PC-3 (cell line): Measurements from ENCODE around the gene SOX4. TPM values are rescaled to one million over a fixed set of nuclear protein-coding genes. Genes with fewer than 3 reads are reported as not detected.

Source experiments
- ATAC-seq: fragments of 200-7000 bp; cut with Tn5 transposase; 2 replicates; pipeline ENCODE4 v1.9.1; 2020; ENCODE audit warnings: mild to moderate bottlenecking, moderate library complexity
- BruUV-seq: library from RNA; stranded (reverse); fragments of 400-500 nt; replicated peaks from 2 replicates; lab custom pipeline; 2021; lab: Mats Ljungman, UMichigan
- CTCF ChIA-PET: fragments of 300-600 bp; sonication (Branson Sonifier 250); formaldehyde crosslinking; loops from one replicate; lab custom pipeline; 2022; ENCODE audit warnings: antibody characterized with exemption; lab: Charles Lee
- POLR2A ChIA-PET: fragments of 300-600 bp; sonication (Branson Sonifier 250); formaldehyde crosslinking; loops from one replicate; lab custom pipeline; 2022; ENCODE audit warnings: antibody characterized with exemption; ENCODE audit not compliant: unreplicated experiment; lab: Charles Lee
- DNase-seq: peaks from one replicate; pipeline ENCODE4 v3.0.0-alpha.2; 2015
- H2AFZ ChIP-seq: fragments of 300-600 bp; sonication (generic); 2 replicates; pipeline ENCODE4 v1.6.0; 2016; ENCODE audit warnings: antibody characterized with exemption, low read length
- H3F3A ChIP-seq: fragments of 300-600 bp; sonication (generic); one replicate; pipeline ENCODE4 v1.6.0; 2017; ENCODE audit warnings: antibody characterized with exemption, low read length, control low read depth, mild to moderate bottlenecking; ENCODE audit not compliant: unreplicated experiment
- H3K27ac ChIP-seq: fragments of 300-600 bp; sonication (generic); 2 replicates; pipeline ENCODE4 v1.5.1; 2016; ENCODE audit warnings: mild to moderate bottlenecking, low read length
- H3K27me3 ChIP-seq: fragments of 300-600 bp; sonication (generic); 2 replicates; pipeline ENCODE4 v1.6.1; 2016; ENCODE audit warnings: low read length, mixed read lengths
- H3K36me3 ChIP-seq: fragments of 300-600 bp; sonication (generic); 2 replicates; pipeline ENCODE4 v1.6.1; 2016; ENCODE audit warnings: low read depth, mixed run types, low read length, mixed read lengths
- H3K4me1 ChIP-seq: fragments of 300-600 bp; sonication (generic); 2 replicates; pipeline ENCODE4 v1.5.1; 2016; ENCODE audit warnings: low read length; ENCODE audit not compliant: insufficient read depth
- H3K4me2 ChIP-seq: fragments of 300-600 bp; sonication (generic); 2 replicates; pipeline ENCODE4 v1.6.0; 2016; ENCODE audit warnings: low read length
- H3K4me3 ChIP-seq: fragments of 300-600 bp; sonication (generic); 2 replicates; pipeline ENCODE4 v1.5.1; 2016; ENCODE audit warnings: mild to moderate bottlenecking, low read length, mixed read lengths
- H3K79me2 ChIP-seq: fragments of 300-600 bp; sonication (generic); 2 replicates; pipeline ENCODE4 v1.6.1; 2017; ENCODE audit warnings: low read length, mixed read lengths
- H3K9ac ChIP-seq: fragments of 300-600 bp; sonication (generic); 2 replicates; pipeline ENCODE4 v1.6.0; 2016; ENCODE audit warnings: mild to moderate bottlenecking, low read length
- H3K9me2 ChIP-seq: fragments of 300-600 bp; sonication (generic); replicated peaks from 2 replicates; pipeline ENCODE4 v1.6.1; 2016; ENCODE audit warnings: mixed run types, low read length, mixed read lengths
- H3K9me3 ChIP-seq: fragments of 300-600 bp; sonication (generic); 2 replicates; pipeline ENCODE4 v1.6.1; 2016; ENCODE audit warnings: low read length, mixed read lengths
- H4K20me1 ChIP-seq: fragments of 300-600 bp; sonication (generic); 2 replicates; pipeline ENCODE4 v1.6.1; 2016; ENCODE audit warnings: low read length, mixed read lengths
- CTCF ChIP-seq: fragments of 300-600 bp; sonication (generic); conservative IDR thresholded peaks from 2 replicates; pipeline ENCODE4 v1.5.1; 2017; ENCODE audit warnings: antibody characterized with exemption, low read depth, mild to moderate bottlenecking, low read length
- EZH2 ChIP-seq: fragments of 300-600 bp; sonication (generic); IDR thresholded peaks from one replicate; pipeline ENCODE4 v1.6.1; 2017; ENCODE audit warnings: antibody characterized with exemption, mild to moderate bottlenecking, low read length; ENCODE audit not compliant: unreplicated experiment
- EZH2phosphoT487 ChIP-seq: fragments of 300-600 bp; sonication (generic); IDR thresholded peaks from 2 replicates; pipeline ENCODE4 v1.6.1; 2018; ENCODE audit warnings: mild to moderate bottlenecking, antibody characterized with exemption, low read length, borderline replicate concordance
- intact Hi-C: fragments of 100-400 bp; cut with micrococcal nuclease; formaldehyde crosslinking; loops from 2 replicates; pipeline ENCODE4 v1.9.0; 2023
- total RNA-seq: library from RNA; depleted of rRNA; stranded (reverse); fragments of >200 nt; gene quantifications from 2 replicates; pipeline ENCODE4 v1.2.3, GENCODE V29; 2014

SOX4 gene
- total RNA-seq, 1 experiment from 2014 or later, result 46.1 TPM

- Histone ChIP-seq H3K4me3 (peak overlapping the region; percentile 92), H3K9me3 (no peaks in the 10 kb centered on the region), H3K4me1 (peaks cover 26% of the 10 kb centered on the region), H3K27me3 (no peaks in the 10 kb centered on the region), H3K36me3 (no peaks in the 10 kb centered on the region), H4K20me1 (no peaks in the 10 kb centered on the region), H3K9me2 (no peaks in the 10 kb centered on the region), H3K4me2 (peak overlapping the region; percentile 97), H3F3A (no peaks in the 10 kb centered on the region), H3K79me2 (peaks cover 10% of the 10 kb centered on the region; the same call in 1 of the 2 replicates), H3K27ac (peak overlapping the region; percentile 85), H2AFZ (peak overlapping the region; percentile 88), H3K9ac (peak overlapping the region; percentile 86)
- no peak for TF ChIP-seq EZH2
- TF ChIP-seq EZH2phosphoT487, result no peak
- TF ChIP-seq CTCF, result no peak
- ChIA-PET CTCF (interaction anchor here (0.6 to 1.2 kb wide), 8 partner anchors 83 to 1024 kb away, joined by 4 to 12 read pairs (median 6); no protein-coding TSS in a partner anchor), POLR2A (interaction anchor here (0.5 to 2.0 kb wide), 8 partner anchors 253 to 712 kb away, joined by 3 to 23 read pairs (median 4); no protein-coding TSS in a partner anchor)
- DNase-seq (peak; percentile 54), ATAC-seq (peak; percentile 37)
- no TSS peak for BruUV-seq
- intact Hi-C loops, result loop anchor here (1.0 to 10.0 kb wide), 6 partner anchors 31 to 477 kb away; no protein-coding TSS in a partner anchor
These were observed 5.5 kb upstream of the SOX4 start for GRCh38 chr6:21587961-21588480.

GRCh38 chr6:21588481-21589351 lies 4.8 kb upstream of the SOX4 start:
- Histone ChIP-seq H3K9ac (peak overlapping the region; percentile 86), H3K4me2 (peak overlapping the region; percentile 97), H3K9me2 (no peaks in the 10 kb centered on the region), H3K79me2 (peaks cover 12% of the 10 kb centered on the region), H3K36me3 (no peaks in the 10 kb centered on the region), H3K4me1 (peaks cover 29% of the 10 kb centered on the region), H3K27me3 (no peaks in the 10 kb centered on the region), H3K27ac (peak overlapping the region; percentile 85), H2AFZ (peak overlapping the region; percentile 88), H3K9me3 (no peaks in the 10 kb centered on the region), H4K20me1 (no peaks in the 10 kb centered on the region), H3F3A (no peaks in the 10 kb centered on the region), H3K4me3 (peak overlapping the region; percentile 92)
- BruUV-seq, result TSS peak; percentile 67
- ATAC-seq (peak; percentile 23), DNase-seq (peak; percentile 73)
- ChIA-PET POLR2A (interaction anchor here (0.5 to 2.0 kb wide), 9 partner anchors 253 to 909 kb away, joined by 3 to 23 read pairs (median 4); no protein-coding TSS in a partner anchor), CTCF (interaction anchor here (0.6 to 1.5 kb wide), 11 partner anchors 84 to 1025 kb away, joined by 3 to 12 read pairs (median 5); no protein-coding TSS in a partner anchor)
- intact Hi-C loops, result loop anchor here (1.0 to 10.0 kb wide), 9 partner anchors 66 to 1858 kb away; no protein-coding TSS in a partner anchor
- TF ChIP-seq CTCF (no peak), EZH2 (no peak), EZH2phosphoT487 (no peak)
